OCI-LY7 (cell line): ENCODE results near the gene PPP1R10. TPM values are rescaled to one million over a fixed set of nuclear protein-coding genes. Genes with fewer than 3 reads are reported as not detected.

ENCODE experiments used
- BruUV-seq: library from RNA; stranded (reverse); fragments of 400-500 nt; replicated peaks from 2 replicates; lab custom pipeline; 2021; lab: Mats Ljungman, UMichigan
- CTCF ChIA-PET: fragments of 300-600 bp; sonication (Branson Sonifier 250); formaldehyde crosslinking; loops from one replicate; lab custom pipeline; 2022; ENCODE audit warnings: antibody characterized with exemption; ENCODE audit not compliant: unreplicated experiment; lab: Charles Lee
- POLR2A ChIA-PET: fragments of 300-600 bp; sonication (Branson Sonifier 250); formaldehyde crosslinking; loops from one replicate; lab custom pipeline; 2022; ENCODE audit warnings: antibody characterized with exemption; lab: Charles Lee
- DNase-seq: peaks from one replicate; pipeline ENCODE4 v3.0.0-alpha.2; 2015; ENCODE audit warnings: low spot score
- H2AFZ ChIP-seq: fragments of 200-600 bp; sonication (generic), shearing (Covaris generic); 2 replicates; pipeline ENCODE4 v1.6.1; 2014; ENCODE audit warnings: mild to moderate bottlenecking, antibody characterized with exemption, low read length, moderate library complexity
- H3K27ac ChIP-seq: fragments of 200-600 bp; sonication (generic); 2 replicates; pipeline ENCODE4 v1.5.1; 2014; ENCODE audit warnings: mixed run types, low read depth, mild to moderate bottlenecking, moderate library complexity, low read length, inconsistent platforms; ENCODE audit not compliant: poor library complexity, severe bottlenecking
- H3K36me3 ChIP-seq: fragments of 200-600 bp; sonication (generic); 2 replicates; pipeline ENCODE4 v1.6.1; 2014; ENCODE audit warnings: mild to moderate bottlenecking, antibody characterized with exemption, low read length, moderate library complexity, mixed read lengths; ENCODE audit not compliant: insufficient read depth
- H3K4me1 ChIP-seq: fragments of 200-600 bp; sonication (generic); 2 replicates; pipeline ENCODE4 v1.5.1; 2014; ENCODE audit warnings: mild to moderate bottlenecking, low read length; ENCODE audit not compliant: insufficient read depth, poor library complexity, severe bottlenecking
- H3K4me2 ChIP-seq: fragments of 200-600 bp; sonication (generic); 2 replicates; pipeline ENCODE4 v1.6.1; 2014; ENCODE audit warnings: mild to moderate bottlenecking, low read length
- H3K4me3 ChIP-seq: fragments of 200-600 bp; sonication (generic); 2 replicates; pipeline ENCODE4 v1.5.1; 2014; ENCODE audit warnings: mild to moderate bottlenecking, low read depth, low read length; ENCODE audit not compliant: poor library complexity, severe bottlenecking
- H3K79me2 ChIP-seq: fragments of 200-600 bp; sonication (generic); 2 replicates; pipeline ENCODE4 v1.6.1; 2016; ENCODE audit warnings: low read depth, mild to moderate bottlenecking, low read length, moderate library complexity, mixed read lengths; ENCODE audit not compliant: insufficient read depth
- H3K9me2 ChIP-seq: fragments of 200-600 bp; sonication (generic); 2 replicates; pipeline ENCODE4 v1.6.1; 2016; ENCODE audit warnings: mild to moderate bottlenecking, low read length, mixed read lengths; ENCODE audit not compliant: insufficient read depth
- H3K9me3 ChIP-seq: fragments of 200-600 bp; sonication (generic); 2 replicates; pipeline ENCODE4 v1.6.1; 2014; ENCODE audit warnings: mild to moderate bottlenecking, mixed run types, low read length, mixed read lengths
- H4K20me1 ChIP-seq: fragments of 200-600 bp; sonication (generic); 2 replicates; pipeline ENCODE4 v1.6.1; 2014; ENCODE audit warnings: mild to moderate bottlenecking, antibody characterized with exemption, low read length, moderate library complexity, mixed read lengths; ENCODE audit not compliant: insufficient read depth
- EZH2phosphoT487 ChIP-seq: fragments of 200-600 bp; sonication (generic); IDR thresholded peaks from 2 replicates; pipeline ENCODE4 v1.6.1; 2018; ENCODE audit warnings: low read depth, borderline replicate concordance, mild to moderate bottlenecking, mixed run types, antibody characterized with exemption, low read length, moderate library complexity, mixed read lengths
- intact Hi-C: fragments of 100-400 bp; cut with micrococcal nuclease; formaldehyde crosslinking; loops from one replicate; pipeline ENCODE4 v1.10.0; 2022; ENCODE audit not compliant: unreplicated experiment
- total RNA-seq, 2 experiments: library from RNA; depleted of rRNA in 1 of 2; stranded (reverse); fragments of >200 nt in 1 of 2; shearing (Covaris generic) in 1 of 2; gene quantifications; 2 replicates each; pipeline ENCODE4 v1.2.3, GENCODE V29; 2014 to 2022
- TF ChIP-seq, protein P1 (sequence below): fragments of 200-600 bp; sonication (generic); conservative IDR thresholded peaks from 2 replicates; pipeline ENCODE4 v1.5.1; 2014; ENCODE audit warnings: mild to moderate bottlenecking, antibody characterized with exemption, low read length, moderate library complexity, mixed read lengths

Gene PPP1R10
- total RNA-seq, 2 experiments from 2014 or later: 126 to 155 TPM

GRCh38 chr6:30573113-30573512, 43.9 kb downstream of the PPP1R10 start:
- TF ChIP-seq EZH2phosphoT487: no peak
- TF ChIP-seq, protein P1, sequence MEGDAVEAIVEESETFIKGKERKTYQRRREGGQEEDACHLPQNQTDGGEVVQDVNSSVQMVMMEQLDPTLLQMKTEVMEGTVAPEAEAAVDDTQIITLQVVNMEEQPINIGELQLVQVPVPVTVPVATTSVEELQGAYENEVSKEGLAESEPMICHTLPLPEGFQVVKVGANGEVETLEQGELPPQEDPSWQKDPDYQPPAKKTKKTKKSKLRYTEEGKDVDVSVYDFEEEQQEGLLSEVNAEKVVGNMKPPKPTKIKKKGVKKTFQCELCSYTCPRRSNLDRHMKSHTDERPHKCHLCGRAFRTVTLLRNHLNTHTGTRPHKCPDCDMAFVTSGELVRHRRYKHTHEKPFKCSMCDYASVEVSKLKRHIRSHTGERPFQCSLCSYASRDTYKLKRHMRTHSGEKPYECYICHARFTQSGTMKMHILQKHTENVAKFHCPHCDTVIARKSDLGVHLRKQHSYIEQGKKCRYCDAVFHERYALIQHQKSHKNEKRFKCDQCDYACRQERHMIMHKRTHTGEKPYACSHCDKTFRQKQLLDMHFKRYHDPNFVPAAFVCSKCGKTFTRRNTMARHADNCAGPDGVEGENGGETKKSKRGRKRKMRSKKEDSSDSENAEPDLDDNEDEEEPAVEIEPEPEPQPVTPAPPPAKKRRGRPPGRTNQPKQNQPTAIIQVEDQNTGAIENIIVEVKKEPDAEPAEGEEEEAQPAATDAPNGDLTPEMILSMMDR: no peak
- peaks cover 28% of the 10 kb centered on the region for H4K20me1 ChIP-seq
- intact Hi-C loops: no loop called here
- ChIA-PET POLR2A (interaction anchor here (0.6 kb wide), 1 partner anchor 179 kb away, joined by 3 read pairs; no protein-coding TSS in a partner anchor), CTCF (no interaction called here)
- H3K4me1 ChIP-seq: peaks cover 40% of the 10 kb centered on the region
- H2AFZ ChIP-seq: no peak overlapping the region
- no TSS peak for BruUV-seq
- H3K4me2 ChIP-seq: peak overlapping the region; percentile 93
- no peaks in the 10 kb centered on the region for H3K9me2 ChIP-seq
- H3K9me3 ChIP-seq: no peaks in the 10 kb centered on the region
- peaks cover 59% of the 10 kb centered on the region for H3K79me2 ChIP-seq
- no peak overlapping the region for H3K27ac ChIP-seq
- DNase-seq: no peak
- H3K4me3 ChIP-seq: peak overlapping the region; percentile 93
- H3K36me3 ChIP-seq: peaks cover 52% of the 10 kb centered on the region

GRCh38 chr6:30572148-30572547, 44.9 kb downstream of the PPP1R10 start:
- Histone ChIP-seq H3K9me3 (no peaks in the 10 kb centered on the region), H4K20me1 (peaks cover 28% of the 10 kb centered on the region), H3K4me3 (peak overlapping the region; percentile 93), H3K9me2 (no peaks in the 10 kb centered on the region), H3K27ac (peak overlapping the region; percentile 74), H3K36me3 (peaks cover 43% of the 10 kb centered on the region), H2AFZ (no peak overlapping the region), H3K4me2 (peak overlapping the region; percentile 93), H3K79me2 (peaks cover 56% of the 10 kb centered on the region), H3K4me1 (peaks cover 40% of the 10 kb centered on the region)
- no TSS peak for BruUV-seq
- ChIA-PET CTCF (no interaction called here), POLR2A (no interaction called here)
- TF ChIP-seq, protein P1: no peak
- TF ChIP-seq EZH2phosphoT487: no peak
- no peak for DNase-seq
- intact Hi-C loops: no loop called here

DNA sequence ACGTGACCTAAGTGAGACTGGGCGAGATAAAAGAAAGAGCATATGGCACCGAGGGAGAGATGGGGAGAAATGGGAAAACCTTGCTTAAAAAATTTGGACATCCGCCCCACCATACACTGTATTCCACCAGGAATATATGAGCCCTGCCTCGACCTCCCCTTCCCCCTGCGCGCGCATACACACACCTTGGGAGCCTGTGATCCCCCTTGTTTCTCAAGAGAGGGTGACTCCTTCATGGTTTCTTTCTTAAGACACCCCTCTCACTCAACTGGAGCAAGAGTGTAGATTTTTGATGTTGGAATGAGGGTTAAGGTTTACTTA, 45.3 kb downstream of the PPP1R10 start:
- H3K9me2 ChIP-seq: no peaks in the 10 kb centered on the region
- peaks cover 52% of the 10 kb centered on the region for H3K79me2 ChIP-seq
- H3K4me2 ChIP-seq: peak overlapping the region; percentile 93
- TF ChIP-seq, protein P1: no peak
- no peak for TF ChIP-seq EZH2phosphoT487
- H4K20me1 ChIP-seq: peaks cover 28% of the 10 kb centered on the region
- peak overlapping the region; percentile 93 for H3K4me3 ChIP-seq
- no peak overlapping the region; the same call in 1 of the 2 replicates for H2AFZ ChIP-seq
- intact Hi-C loops: loop anchor here (2.0 kb wide), 2 partner anchors 15 to 45 kb away; partner anchors contain the start of genes GNL1, MRPS18B, PPP1R10 and PRR3
- ChIA-PET POLR2A (interaction anchor here (1.4 to 2.3 kb wide), 4 partner anchors 13 to 147 kb away, joined by 3 to 11 read pairs (median 8); partner anchors contain the start of gene PRR3), CTCF (no interaction called here)
- BruUV-seq: TSS peak; percentile 82
- H3K36me3 ChIP-seq: peaks cover 38% of the 10 kb centered on the region
- H3K9me3 ChIP-seq: no peaks in the 10 kb centered on the region
- DNase-seq: no peak
- peak overlapping the region; percentile 74 for H3K27ac ChIP-seq
- H3K4me1 ChIP-seq: peaks cover 40% of the 10 kb centered on the region
